NCI-H1694 (cell line): ENCODE results near the gene HHIPL1.

Source experiments
- DNase-seq: peaks from one replicate; lab custom pipeline; 2025; lab: John Stamatoyannopoulos, UW

Gene HHIPL1

GRCh38 chr14:99689266-99690236, 44.6 kb downstream of the HHIPL1 start:
- no peak for DNase-seq

GRCh38 chr14:99690636-99691035, 45.7 kb downstream of the HHIPL1 start:
- no peak for DNase-seq

GRCh38 chr14:99691111-99691885, 46.4 kb downstream of the HHIPL1 start:
- DNase-seq = no peak

- no peak for DNase-seq
Measured at GRCh38 chr14:99693918-99694317, 49.0 kb downstream of the HHIPL1 start.

- DNase-seq = no peak
Measured at GRCh38 chr14:99696929-99697328, 52.0 kb downstream of the HHIPL1 start.

GRCh38 chr14:99698236-99698635, 53.3 kb downstream of the HHIPL1 start:
- DNase-seq = no peak

- no peak for DNase-seq
Measured at GRCh38 chr14:99698642-99699041, 53.7 kb downstream of the HHIPL1 start.

- DNase-seq = no peak
Measured at GRCh38 chr14:99699085-99699760, 54.3 kb downstream of the HHIPL1 start.

GRCh38 chr14:99699861-99700260, 54.9 kb downstream of the HHIPL1 start:
- DNase-seq = no peak

GRCh38 chr14:99700379-99700778, 55.5 kb downstream of the HHIPL1 start:
- no peak for DNase-seq

- no peak for DNase-seq
Measured at GRCh38 chr14:99701260-99701659, 56.3 kb downstream of the HHIPL1 start.

- DNase-seq = no peak
Measured at GRCh38 chr14:99702115-99702514, 57.2 kb downstream of the HHIPL1 start.

GRCh38 chr14:99703381-99703780, 58.5 kb downstream of the HHIPL1 start:
- DNase-seq = no peak

- DNase-seq = no peak
Measured at GRCh38 chr14:99704037-99704436, 59.1 kb downstream of the HHIPL1 start.

- no peak for DNase-seq
Measured at GRCh38 chr14:99706107-99706900, 61.4 kb downstream of the HHIPL1 start.

GRCh38 chr14:99707420-99707819, 62.5 kb downstream of the HHIPL1 start:
- no peak for DNase-seq

GRCh38 chr14:99707921-99708320, 63.0 kb downstream of the HHIPL1 start:
- DNase-seq = no peak

GRCh38 chr14:99708449-99708848, 63.5 kb downstream of the HHIPL1 start:
- no peak for DNase-seq

GRCh38 chr14:99713972-99714371, 69.0 kb downstream of the HHIPL1 start:
- no peak for DNase-seq

GRCh38 chr14:99715266-99716000, 70.5 kb downstream of the HHIPL1 start:
- no peak for DNase-seq
